Activated naive CD4-positive, alpha-beta T cell treated with anti-CD3 and anti-CD28 coated beads, Interleukin-2, amount 50 U/mL, for 16 hours (primary cell): Measurements from ENCODE around the gene SYNGR3.

ENCODE experiments used
- DNase-seq: peaks from one replicate; pipeline ENCODE4 v3.0.0-alpha.2; 2020

The SYNGR3 gene

GRCh38 chr16:2042986-2043666 is 53.4 kb downstream of the SYNGR3 start:
- no peak for DNase-seq
